ENCODE data around the gene CD247. TPM values are rescaled to one million over a fixed set of nuclear protein-coding genes. Genes with fewer than 3 reads are reported as not detected.
A peak's percentile ranks its signal among the peaks of the same experiment; 100 is the strongest.
"Not testable (repeated sequence)": the region's sequence is repeated elsewhere in the genome, so short reads cannot be mapped to it uniquely, and the experiment has no call there.

Gene CD247
- total RNA-seq, 4 donors from 2014 or later, result 2.0 to 4.7 (median 2.6) TPM

GRCh38 chr1:167561753-167562152, 43.4 kb upstream of the CD247 start:
- TF ChIP-seq, protein P1, sequence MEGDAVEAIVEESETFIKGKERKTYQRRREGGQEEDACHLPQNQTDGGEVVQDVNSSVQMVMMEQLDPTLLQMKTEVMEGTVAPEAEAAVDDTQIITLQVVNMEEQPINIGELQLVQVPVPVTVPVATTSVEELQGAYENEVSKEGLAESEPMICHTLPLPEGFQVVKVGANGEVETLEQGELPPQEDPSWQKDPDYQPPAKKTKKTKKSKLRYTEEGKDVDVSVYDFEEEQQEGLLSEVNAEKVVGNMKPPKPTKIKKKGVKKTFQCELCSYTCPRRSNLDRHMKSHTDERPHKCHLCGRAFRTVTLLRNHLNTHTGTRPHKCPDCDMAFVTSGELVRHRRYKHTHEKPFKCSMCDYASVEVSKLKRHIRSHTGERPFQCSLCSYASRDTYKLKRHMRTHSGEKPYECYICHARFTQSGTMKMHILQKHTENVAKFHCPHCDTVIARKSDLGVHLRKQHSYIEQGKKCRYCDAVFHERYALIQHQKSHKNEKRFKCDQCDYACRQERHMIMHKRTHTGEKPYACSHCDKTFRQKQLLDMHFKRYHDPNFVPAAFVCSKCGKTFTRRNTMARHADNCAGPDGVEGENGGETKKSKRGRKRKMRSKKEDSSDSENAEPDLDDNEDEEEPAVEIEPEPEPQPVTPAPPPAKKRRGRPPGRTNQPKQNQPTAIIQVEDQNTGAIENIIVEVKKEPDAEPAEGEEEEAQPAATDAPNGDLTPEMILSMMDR (IDR thresholded peaks at IDR 0.05), result no peak
- ATAC-seq (ENCODE audit: low FRiP score) (no peak), DNase-seq (ENCODE audit: low spot score) (no peak)

- DNase-seq (ENCODE audit: low spot score), result peak; percentile 80
- peak; percentile 5 for ATAC-seq (ENCODE audit: low FRiP score)
- TF ChIP-seq, protein P1 (IDR thresholded peaks at IDR 0.05), result peak in 2 of 3 donors; percentile 17 to 90
Measured at GRCh38 chr1:167555971-167556714, 37.8 kb upstream of the CD247 start.

DNA sequence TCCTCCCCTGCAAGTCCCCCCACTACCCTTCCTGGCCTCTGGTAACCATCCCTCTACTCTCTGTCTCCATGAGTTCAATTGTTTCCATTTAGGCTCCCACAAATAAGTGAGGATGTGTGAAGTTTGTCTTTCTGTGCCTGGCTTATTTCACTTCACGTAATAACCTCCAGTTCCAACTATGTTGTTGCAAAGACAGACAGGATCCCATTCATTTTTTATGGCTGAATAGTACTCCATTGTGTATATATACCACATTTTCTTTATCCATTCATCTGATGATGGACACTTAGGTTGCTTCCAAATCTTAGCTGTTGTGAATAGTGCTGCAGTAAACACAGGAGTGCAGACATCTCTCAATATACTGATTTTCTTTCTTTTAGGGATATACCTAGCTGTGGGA, 36.7 kb upstream of the CD247 start:
- not testable (repeated sequence) for DNase-seq (ENCODE audit: low spot score); ATAC-seq (ENCODE audit: low FRiP score)

DNA sequence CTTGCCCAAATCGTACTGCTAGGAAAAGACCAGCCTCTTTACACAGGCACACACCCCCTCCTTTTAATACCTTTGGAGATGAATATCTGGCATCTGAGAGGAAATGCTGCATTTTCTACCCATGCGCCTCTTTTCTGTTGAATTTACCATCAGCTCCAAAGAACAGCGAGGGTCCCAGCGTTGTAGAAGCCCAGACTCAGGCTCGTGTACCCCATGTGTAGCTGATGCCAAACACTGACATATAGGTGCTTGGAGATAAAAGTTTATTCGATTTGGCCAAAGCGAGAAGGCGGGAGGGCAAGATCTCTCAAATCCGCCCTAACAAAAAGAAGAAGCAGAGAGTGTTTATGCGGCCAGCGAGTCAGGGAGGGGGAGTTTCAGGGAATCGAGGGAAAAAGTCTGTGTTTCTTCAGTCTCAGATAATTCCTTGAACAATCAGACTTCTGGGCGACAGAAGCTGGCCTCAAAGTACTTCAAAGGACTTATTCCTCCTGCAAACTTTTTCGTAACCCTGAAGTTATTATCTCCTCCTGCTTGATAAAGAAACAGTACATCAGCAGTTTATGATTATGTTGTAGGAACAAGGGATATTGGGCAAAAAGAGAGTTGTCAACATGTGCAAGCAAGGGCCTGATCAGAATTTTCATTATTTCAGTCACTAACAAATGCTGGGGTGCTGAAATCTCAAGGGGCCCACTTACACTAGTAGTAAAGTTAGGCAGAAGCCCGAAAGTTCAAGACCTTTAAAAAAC, 35.9 kb upstream of the CD247 start:
- ATAC-seq (ENCODE audit: low FRiP score), result no peak
- TF ChIP-seq, protein P1 (IDR thresholded peaks at IDR 0.05), result no peak
- no peak for DNase-seq (ENCODE audit: low spot score)

- ATAC-seq (ENCODE audit: low FRiP score), result peak; percentile 99
- peak; percentile 73 for DNase-seq (ENCODE audit: low spot score)
- TF ChIP-seq, protein P1 (IDR thresholded peaks at IDR 0.05), result no peak
Measured at GRCh38 chr1:167553136-167554027, 35.1 kb upstream of the CD247 start, which contains the start of gene CREG1. Gene CREG1, minus strand, starts transcription at chr1:167553762.

DNA sequence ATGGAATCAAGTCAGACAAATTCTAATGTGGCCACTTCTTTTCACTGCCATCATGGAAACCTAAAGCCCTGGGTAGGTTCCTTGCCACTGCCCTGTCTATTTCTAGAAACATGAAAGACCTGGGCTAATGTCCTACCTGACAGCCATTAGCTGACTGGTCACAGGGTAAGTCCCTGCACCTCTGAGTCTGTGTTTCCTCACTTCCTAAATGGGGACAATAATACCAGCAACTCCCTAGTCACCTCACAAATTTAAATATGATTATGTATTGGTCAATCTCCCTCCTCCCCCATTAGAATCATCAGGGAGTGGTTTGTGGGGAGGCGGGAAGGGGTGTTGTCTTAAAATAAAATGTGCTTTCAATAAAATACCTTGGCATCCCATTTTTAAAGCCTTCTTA, 33.0 kb upstream of the CD247 start:
- no peak for DNase-seq (ENCODE audit: low spot score)
- TF ChIP-seq, protein P1 (IDR thresholded peaks at IDR 0.05), result no peak
- ATAC-seq (ENCODE audit: low FRiP score), result no peak
